Epithelial cell of proximal tubule (primary cell): ENCODE measurements around the gene PARP2. TPM values are rescaled to one million over a fixed set of nuclear protein-coding genes. Genes with fewer than 3 reads are reported as not detected.

ENCODE experiments used
- DNase-seq: peaks from one replicate; pipeline ENCODE4 v3.0.0-alpha.2; 2011; ENCODE audit warnings: low read depth
- H3K4me3 ChIP-seq: 2 replicates; pipeline ENCODE4 v1.5.1; 2011; ENCODE audit warnings: low read depth, mild to moderate bottlenecking, low read length
- CTCF ChIP-seq: conservative IDR thresholded peaks from 2 replicates; pipeline ENCODE4 v1.5.1; 2012; ENCODE audit warnings: low read depth, mild to moderate bottlenecking, low read length
- total RNA-seq: library from RNA; depleted of rRNA; stranded (reverse); fragments of >200 nt; gene quantifications from 2 replicates; pipeline ENCODE4 v1.2.3, GENCODE V29; 2015

PARP2 gene
- total RNA-seq, 1 donor from 2014 or later: 23.1 TPM

- no peak for TF ChIP-seq CTCF
- H3K4me3 ChIP-seq: no peak overlapping the region
- DNase-seq: no peak
These were observed 48.1 kb downstream of the PARP2 start for GRCh38 chr14:20391505-20391904.

- no peak for TF ChIP-seq CTCF
- H3K4me3 ChIP-seq: no peak overlapping the region
- DNase-seq: no peak
These were observed 54.1 kb downstream of the PARP2 start for GRCh38 chr14:20397511-20397910.

- no peak for TF ChIP-seq CTCF
- no peak overlapping the region for H3K4me3 ChIP-seq
- DNase-seq: no peak
These were observed 57.1 kb downstream of the PARP2 start for GRCh38 chr14:20400589-20400964.

GRCh38 chr14:20400965-20401593, 57.6 kb downstream of the PARP2 start:
- peak; percentile 32 for DNase-seq
- no peak for TF ChIP-seq CTCF
- no peak overlapping the region for H3K4me3 ChIP-seq

GRCh38 chr14:20403521-20403920, 60.1 kb downstream of the PARP2 start:
- TF ChIP-seq CTCF: no peak
- DNase-seq: no peak
- no peak overlapping the region for H3K4me3 ChIP-seq

Other genes with a start within 250 kb of the PARP2 start
- not detected in 2 replicates for gene OR4K17, start 232.9 kb upstream of the PARP2 start, total RNA-seq
- gene OR4N5, start 204.8 kb upstream of the PARP2 start, total RNA-seq: not detected in 2 replicates
- not detected in 2 replicates for gene OR11G2, start 152.7 kb upstream of the PARP2 start, total RNA-seq
- not detected in 2 replicates for gene OR11H6, start 119.9 kb upstream of the PARP2 start, total RNA-seq
- gene OR11H7, start 114.7 kb upstream of the PARP2 start, total RNA-seq: not detected in 2 replicates
- not detected in 2 replicates for gene OR11H4, start 104.3 kb upstream of the PARP2 start, total RNA-seq
- 4.0 and 10.2 TPM in 2 replicates for gene TTC5, start 37.7 kb upstream of the PARP2 start, total RNA-seq
- gene CCNB1IP1, start 10.4 kb upstream of the PARP2 start, total RNA-seq: 54.8 and 68.8 TPM in 2 replicates
- 7.0 and 17.5 TPM in 2 replicates for gene TEP1, start 69.9 kb downstream of the PARP2 start, total RNA-seq
- under 0.01 and 0.17 TPM in 2 replicates for gene KLHL33, start 92.5 kb downstream of the PARP2 start, total RNA-seq
- 24.6 and 59.7 TPM in 2 replicates for gene OSGEP, start 111.2 kb downstream of the PARP2 start, total RNA-seq
- gene APEX1, start 111.6 kb downstream of the PARP2 start, total RNA-seq: 321 and 381 TPM in 2 replicates
- 16.3 and 19.1 TPM in 2 replicates for gene PIP4P1, start 117.8 kb downstream of the PARP2 start, total RNA-seq
- gene PNP, start 125.8 kb downstream of the PARP2 start, total RNA-seq: 152 and 178 TPM in 2 replicates
- not detected in 2 replicates for gene RNASE10, start 161.9 kb downstream of the PARP2 start, total RNA-seq
- gene RNASE9, start 217.4 kb downstream of the PARP2 start, total RNA-seq: not detected in 2 replicates
- not detected in 2 replicates for gene RNASE11, start 244.4 kb downstream of the PARP2 start, total RNA-seq
- gene RNASE12, start 247.7 kb downstream of the PARP2 start, total RNA-seq: not detected in 2 replicates